HG03280 (cell line): Measurements from ENCODE around the gene SPATA9.

Source experiments
- ATAC-seq: cut with Tn5 transposase; IDR thresholded peaks from one replicate; pipeline ENCODE4 v1.9.1; 2021; ENCODE audit warnings: mild to moderate bottlenecking, moderate library complexity; ENCODE audit not compliant: unreplicated experiment

The SPATA9 gene

DNA sequence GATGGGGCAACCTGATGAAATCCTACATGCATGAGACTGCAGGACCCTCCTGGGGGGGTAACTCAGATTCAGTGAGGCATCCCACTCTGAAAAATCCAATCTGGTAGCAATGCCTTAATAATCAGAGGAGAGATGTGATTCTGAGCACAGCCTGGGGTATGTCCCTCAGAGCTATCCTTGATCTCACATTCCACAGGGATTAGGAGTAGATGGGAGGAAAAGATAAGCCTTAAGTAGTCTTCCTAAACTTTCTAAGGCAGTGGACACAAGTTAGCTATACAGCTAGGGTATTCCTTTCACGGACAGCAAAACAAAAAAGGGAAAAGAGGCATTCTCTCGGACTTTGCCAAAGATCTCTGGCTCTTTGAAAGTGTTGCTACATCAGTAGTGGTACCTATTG, 3.9 kb upstream of the SPATA9 start:
- no peak for ATAC-seq

DNA sequence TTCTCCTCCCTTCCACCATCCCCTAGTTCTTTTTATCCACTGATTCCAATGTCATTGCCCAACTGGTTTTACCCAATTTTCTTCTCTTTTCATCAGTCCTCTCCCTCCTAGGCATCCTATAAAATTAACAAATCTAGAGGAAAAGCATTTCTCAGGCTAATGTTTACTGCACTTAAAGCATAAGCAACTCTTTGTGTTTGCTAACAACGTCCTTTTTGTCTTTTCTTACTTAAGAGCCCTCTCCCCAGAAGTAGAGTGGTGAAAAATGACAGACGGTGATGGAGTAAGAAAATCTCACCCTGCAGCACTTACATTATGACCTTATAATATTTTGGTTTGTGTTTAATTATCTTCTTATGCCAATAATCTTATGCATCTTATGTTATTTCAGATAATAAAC, 1.6 kb upstream of the SPATA9 start:
- no peak for ATAC-seq

DNA sequence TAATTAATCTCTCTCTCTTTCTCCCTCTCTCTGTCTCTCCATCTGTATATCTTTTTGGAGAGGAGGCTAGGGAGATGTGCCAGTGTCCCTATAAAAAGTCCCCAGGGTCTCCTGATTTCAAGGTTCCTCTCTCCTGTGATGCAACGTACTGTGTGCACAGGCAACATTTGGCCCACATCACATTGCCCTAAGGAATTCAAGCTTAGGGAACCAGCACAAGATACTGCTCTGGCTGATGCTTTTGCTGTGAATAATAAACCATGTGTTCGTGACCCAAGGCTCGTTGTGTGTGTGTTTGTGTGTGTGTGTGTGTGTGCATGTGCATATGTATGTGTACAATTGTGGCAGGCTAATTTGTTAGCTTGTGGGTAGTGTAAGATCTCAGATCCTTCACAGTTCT, 9.7 kb downstream of the SPATA9 start:
- ATAC-seq = no peak

DNA sequence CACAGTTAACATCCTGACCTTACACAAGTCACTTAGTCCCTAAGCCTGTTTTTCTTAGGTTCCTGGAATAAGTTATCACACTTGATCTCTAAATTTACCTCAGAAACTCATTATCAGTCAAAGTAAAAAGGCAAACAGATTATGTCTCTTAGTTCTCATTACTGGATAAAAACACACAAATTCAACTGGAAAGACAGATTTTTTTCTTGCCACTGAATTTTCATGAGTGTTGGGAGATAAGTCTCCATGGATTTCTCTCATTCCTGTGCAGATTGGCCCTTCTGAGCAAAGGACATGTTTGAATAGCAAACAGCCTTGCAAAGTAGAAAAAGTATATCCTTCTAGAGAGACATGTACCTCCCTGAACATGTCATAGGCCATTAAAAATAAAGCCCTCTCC, 10.2 kb downstream of the SPATA9 start:
- ATAC-seq = no peak

DNA sequence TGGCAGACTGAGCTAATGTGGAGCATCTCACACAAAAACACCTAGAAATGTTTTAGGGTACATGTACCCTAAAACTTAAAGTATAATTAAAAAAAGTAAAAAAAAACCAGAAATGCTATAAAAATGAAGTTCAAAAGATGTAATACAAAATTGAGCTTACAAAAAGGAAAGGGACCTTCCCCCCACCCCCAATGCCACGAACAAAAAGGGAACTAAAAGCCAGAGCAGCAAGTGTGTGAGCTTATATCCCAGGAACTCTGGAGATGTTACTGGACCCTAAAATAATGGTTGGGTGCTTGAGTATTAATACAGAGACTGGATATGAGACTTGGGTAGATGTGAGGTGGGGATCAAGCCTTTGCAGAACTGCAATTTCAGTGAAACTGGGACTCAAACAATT, 11.0 kb downstream of the SPATA9 start:
- no peak for ATAC-seq

DNA sequence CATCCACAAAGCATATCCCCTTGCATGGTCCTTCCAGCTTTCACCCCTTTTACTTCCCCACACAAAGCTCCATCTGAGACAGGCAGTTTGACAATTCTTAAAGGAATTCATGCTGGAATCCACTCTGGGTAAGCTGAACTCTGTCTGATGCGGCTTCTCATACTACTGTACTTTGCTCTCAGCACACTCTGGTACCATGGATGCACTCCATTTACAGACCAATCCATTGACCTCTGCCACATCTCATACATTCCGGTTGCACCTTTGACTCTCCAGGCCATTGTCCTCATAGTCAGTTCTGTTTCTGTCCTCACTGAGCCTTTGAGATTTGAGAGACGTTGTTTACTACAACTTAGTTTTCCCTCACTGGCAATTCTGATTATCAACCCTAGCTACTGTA, 12.2 kb downstream of the SPATA9 start:
- no peak for ATAC-seq

DNA sequence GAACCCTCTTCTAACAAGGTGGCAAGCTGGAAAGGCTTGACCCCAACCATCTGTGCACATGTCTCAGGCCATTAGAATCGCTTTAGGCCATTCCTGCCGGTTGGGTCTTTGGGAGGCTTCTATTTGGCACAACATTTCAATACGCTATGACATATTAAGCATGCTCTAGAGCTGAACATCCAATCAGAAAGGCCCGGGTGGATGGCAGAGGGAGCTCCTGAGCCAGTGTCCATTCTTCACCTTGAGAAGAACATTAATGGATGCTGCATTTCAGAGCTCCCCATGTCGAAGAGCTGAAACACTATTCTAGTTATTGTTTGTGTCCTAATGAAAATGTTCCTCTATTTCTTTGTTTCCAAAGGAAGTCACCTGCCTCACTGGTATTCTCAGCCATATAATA, 12.8 kb downstream of the SPATA9 start:
- ATAC-seq = no peak

DNA sequence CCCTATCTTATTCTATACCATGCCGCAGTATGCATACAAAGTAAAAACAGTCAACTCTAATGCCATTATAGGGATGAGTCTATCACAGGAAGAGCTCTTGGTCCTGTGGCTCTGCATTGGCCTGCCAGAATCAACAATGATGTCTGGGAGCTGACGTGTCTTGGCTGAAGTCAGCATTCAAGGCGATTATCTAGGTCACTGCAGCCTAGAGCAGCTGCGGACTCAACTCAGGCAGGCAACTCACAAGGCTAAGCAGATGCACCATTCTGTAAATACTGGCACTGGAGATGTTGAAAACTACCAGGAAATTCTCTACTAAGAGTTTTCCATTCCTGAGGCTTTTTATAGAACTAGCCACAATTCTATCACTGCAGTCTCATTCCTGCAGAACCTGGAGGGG, 13.3 kb downstream of the SPATA9 start:
- ATAC-seq = no peak

DNA sequence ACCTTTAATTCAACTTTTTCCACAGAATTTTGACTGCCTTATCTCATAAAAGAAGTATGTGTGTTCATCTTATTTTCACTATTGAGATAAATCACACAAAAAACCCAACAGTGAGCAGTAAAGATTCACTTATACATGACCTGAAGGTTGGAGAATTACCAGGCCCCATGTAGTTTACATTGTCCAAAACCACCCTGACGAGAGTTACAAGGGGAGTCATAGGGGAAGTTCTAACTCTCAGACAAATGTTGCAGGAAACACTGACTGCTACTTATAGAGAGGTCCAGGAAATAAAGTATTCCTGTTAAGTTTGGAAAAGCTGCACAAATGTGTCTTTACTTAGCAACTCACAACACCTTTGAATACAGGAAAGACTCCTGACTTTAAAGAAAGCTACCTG, 14.1 kb downstream of the SPATA9 start:
- no peak for ATAC-seq

DNA sequence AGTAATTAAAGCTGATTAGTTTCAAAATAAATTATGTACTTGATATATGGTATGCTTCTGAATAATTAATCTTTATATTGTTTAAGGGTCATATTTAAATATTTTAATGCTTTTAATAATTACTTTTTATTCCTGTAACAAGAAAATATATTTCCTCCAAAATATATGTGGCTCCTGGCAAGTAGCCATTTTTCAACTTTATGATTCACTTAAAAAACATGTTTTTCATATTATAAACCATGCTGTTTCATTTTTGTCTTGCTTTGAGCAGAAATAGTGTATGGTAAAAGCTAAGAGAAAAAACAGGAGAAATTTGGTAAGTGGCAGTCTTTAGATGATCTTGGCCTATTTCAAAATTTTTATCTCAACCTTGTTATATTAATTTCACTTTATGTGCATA, 14.6 kb downstream of the SPATA9 start:
- no peak for ATAC-seq

DNA sequence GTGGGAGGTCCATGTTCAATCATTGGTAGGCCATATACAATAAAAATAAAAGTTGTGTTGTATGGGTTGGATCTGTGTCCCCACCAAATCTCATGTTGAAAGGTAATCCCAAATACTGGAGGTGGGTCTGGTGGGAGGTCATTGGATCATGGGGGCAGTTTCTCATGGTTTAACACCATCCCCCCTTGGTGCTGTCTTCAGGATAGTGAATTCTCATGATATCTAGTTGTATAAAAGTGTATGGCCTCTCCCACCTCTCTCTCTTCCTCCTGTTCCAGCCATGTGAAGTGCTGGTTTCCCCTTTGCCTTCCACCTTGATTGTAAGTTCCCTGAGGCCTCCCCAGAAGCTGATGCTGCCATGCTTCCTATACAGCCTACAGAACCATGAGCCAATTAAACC, 15.1 kb downstream of the SPATA9 start:
- ATAC-seq = no peak

DNA sequence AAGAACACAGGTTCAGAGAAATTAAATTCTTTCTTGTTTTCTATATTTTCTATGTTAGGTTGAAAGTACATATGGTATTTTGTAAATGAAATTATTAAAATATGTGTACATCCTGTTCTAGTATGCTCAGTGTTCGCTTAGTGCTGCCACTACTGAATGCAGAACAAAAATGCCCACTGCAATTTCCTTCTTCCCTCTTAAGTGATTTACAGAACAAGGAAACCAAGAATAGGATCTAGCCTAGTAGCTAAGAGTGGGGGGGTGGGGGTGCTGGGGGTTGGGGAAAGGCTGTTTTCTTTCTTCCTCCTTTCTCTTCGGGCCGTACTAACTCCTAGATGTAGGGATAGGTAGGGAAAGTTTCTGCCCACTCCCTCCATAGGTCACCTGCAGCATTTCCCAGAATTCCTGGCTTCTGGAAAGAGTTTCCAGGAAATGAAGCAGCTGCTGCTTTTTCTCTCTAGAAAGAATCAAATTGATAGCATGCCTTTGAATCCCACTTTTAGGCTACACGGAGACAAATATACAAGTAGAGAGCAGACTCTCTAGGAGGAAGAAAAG, 15.7 kb downstream of the SPATA9 start:
- no peak for ATAC-seq

DNA sequence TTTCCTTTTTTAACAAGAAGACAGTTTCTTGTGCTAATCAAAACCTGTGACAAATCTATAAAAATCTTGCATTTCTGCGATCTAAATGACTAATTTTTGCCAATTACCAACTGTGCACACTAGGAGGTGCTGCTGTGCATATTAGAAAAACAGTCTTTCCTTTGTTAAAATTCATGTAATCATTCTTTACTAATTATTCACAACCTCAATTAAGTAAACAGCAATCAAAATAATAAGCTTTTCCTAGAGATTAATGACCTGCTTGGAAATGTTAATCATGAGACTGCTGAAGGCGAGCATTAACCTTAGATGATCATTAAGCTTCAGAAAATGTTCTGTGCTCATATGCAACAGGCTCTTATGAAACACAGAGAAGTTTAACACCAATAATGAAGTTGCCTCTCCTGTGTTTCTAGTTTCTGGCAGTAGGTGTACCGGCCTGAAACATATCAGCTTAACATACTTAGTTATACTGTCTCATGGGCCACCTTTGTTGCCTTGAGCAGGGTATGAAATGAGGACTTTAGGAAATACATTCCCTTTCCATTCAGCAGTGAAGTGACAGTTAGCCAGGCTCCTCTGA, 18.5 kb downstream of the SPATA9 start:
- ATAC-seq = no peak

DNA sequence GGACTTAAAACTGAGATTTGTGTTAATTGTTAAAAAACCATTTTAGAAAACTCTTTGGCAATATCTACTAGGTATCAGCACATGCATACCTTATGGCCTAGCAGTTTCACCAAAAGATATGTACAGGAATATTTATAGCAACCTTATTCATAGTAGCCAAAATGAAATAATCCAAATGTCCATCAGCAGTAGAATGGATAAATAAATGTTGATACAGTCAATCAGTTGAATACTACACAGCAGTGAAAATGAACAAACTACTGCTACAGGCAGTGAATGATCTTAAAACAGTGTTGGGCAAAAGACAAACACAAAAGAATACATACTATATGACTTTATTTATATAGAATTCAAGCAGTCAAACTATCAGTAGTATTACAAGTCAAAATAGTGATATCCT, 19.8 kb downstream of the SPATA9 start:
- ATAC-seq = no peak

DNA sequence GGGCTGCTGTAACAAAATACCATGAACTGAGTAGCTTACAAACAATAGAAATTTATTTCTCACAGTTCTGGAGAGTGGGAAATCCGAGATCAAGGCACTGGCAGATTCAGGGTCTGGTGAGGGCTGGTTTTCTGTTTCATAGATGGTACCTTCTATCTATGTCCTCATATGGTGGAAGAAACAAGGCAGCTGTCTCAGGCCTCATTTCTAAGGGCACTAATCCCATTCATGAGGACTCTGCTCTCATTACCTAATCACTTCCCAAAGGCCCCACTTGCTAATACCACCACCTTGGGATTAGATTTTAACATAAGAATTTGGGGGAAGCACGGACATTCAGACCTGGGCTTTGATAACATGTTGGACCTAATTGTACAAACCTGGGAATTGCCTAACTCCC, 22.7 kb downstream of the SPATA9 start:
- no peak for ATAC-seq

DNA sequence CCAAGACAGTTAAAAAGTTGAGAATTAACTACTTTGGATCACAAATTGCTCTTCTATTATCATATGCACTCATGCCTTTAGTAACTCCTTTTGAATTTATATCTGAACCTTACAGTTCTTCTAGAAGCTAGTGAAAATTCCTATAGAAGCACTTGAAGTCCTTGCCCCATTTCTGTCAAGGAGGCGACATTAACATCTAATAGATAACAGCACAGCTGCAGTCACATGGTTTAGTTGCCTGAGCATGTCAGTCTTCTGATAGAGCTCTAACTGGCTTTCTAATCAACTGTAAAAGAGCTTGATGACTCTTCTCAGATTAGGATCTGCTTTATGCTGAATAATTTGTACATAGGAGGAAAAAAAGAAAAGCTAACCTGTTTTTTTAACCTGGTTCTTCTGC, 27.2 kb downstream of the SPATA9 start:
- no peak for ATAC-seq

DNA sequence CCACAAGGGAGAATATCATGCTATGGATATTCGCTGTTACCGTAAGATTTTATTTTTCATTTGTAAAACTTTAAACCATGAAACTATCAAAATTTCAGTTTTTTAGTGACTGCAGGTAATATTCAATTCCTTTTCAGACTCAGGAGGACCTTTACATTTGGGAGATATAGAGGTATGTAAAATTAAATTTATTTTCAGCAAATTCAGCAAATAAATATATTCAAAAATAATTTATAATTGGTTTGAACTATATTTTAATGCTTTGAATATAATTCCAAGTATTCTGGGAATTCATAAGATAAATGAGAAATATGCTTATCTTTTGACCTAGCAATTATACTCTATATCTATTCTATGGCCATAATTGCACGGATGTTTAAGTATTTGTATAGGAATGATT, 28.6 kb downstream of the SPATA9 start:
- no peak for ATAC-seq

DNA sequence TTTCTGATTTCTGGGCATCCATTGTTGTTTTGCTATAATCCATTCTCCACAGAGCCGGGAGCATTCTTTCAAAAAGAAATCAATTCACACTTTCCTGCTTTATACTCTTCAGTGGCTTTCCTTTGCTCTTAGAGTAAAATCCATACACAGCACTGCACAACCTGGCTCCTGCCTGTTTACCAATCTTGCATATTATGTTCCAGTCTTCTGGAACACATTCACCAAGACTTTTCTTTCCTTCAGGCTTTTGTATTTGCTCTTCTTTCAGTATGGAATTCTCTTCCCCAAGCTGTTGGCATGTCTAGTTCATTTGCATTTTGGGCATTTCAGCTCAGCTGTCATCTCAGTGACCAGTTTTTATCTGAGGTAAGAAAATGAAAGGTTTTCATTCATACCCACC, 29.9 kb downstream of the SPATA9 start:
- no peak for ATAC-seq

DNA sequence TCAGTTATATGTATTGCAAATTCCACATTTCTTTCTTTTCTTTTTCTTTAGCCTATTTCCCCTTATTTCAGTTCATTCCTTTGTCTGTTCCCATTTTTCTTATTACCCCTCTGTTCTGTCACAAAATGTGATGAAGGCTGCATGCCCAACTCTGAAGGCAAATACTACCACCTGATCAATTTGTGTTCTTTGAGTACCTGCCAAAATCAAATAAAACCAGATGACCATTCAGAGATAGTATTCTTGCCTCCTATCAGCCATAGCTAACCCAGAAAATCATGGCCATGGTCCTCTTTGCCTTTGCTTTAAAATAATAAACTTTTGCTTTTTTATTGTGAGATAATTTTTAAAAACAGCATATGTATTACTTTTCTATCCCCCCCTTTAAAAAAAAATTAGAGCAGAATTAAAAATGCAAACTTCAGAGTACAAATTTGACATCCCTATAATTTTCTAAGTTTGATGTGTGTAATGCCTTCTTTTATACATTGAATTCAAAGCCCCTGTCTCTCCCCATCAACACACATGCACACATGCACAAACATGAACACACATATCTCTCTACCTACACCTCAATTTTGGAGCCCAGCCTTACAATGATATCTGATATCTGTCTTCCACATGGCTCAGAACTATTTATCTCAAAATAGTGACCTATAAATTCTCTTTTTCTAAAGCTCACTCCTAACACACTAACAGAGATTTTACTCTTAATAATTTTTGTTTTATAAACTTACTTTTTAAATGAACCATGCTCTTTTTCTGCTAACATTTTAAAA, 32.8 kb downstream of the SPATA9 start:
- ATAC-seq = no peak

DNA sequence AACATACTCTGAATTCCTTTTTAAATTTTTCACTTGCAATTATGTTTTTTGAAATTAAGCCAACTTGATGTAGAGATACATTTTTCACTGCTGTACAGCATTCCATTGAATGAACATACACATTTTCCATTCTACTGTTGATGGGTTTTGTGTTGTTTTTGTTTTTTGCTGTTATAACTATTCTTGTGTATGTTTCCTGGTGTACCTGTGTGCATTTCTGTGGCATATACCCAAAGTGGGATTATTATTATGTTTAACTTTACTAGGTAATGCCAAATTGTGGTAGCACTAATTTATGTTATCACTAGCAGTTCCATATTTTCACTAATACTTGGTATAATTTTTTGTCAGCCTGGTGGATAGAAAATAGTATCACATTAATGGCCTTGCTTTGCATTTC, 33.5 kb downstream of the SPATA9 start:
- ATAC-seq = no peak

DNA sequence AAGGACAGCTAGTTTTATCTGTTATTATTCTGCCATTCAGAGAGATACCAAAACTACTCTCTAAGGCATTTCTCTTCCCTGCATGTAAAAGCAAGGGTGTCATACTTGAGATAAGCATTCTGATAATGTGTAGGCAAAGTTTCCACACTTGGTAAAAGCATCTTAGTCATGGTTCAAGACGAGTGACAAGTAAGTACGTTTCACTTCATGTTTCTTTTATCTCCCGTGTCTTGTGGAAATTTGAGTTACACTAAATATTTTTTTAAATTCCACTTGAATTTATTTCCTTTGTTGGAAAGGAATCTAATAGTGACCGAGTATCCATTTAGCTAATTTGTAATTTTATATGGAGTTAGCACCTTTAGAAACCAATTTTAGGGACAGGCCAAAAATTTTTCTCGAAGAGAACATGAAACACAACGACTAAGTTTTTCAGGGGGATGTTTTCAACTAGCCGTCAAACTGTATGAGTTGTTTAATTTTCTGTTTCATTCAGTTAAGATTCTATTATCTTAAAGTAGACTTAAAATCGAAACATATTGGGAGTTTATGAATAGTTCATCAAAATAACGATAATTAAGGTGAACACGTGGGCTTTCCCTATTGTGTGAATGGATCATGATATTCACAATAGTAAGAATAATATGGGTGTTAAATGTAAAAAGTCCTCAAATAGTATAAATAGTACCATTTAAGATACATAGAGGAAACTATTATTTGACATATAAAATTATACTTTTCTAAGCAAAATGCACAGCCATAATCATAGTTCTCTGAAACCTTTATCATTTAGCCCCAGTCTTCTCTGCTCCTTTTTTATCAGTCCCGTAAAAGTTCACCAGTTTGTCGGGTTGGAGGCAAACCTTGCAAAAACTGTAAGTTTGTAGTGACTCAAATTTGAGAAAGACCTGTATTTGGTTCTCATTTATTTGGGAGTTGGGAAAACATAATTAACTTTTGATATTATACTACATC, 34.6 kb downstream of the SPATA9 start:
- no peak for ATAC-seq
